Mammary epithelial cell (primary cell): Measurements from ENCODE around the gene PDCD11.

Experiments used
- EZH2 ChIP-seq: IDR thresholded peaks from 2 replicates; pipeline ENCODE4 v1.6.1; 2012; ENCODE audit warnings: low read length, inconsistent platforms, borderline replicate concordance
- TF ChIP-seq, protein P1 (sequence below), 2 donors: IDR thresholded peaks in 1 of 2; conservative IDR thresholded peaks in 1 of 2; 2 replicates each; pipeline ENCODE4 v1.5.1; 2011 to 2012; ENCODE audit warnings: inconsistent platforms in 2 of 2, low read length in 2 of 2, mild to moderate bottlenecking in 2 of 2, control low read depth in 1 of 2, low read depth in 1 of 2; ENCODE audit not compliant: insufficient read depth in 1 of 2; ENCODE audit errors: extremely low read depth in 1 of 2

DNA sequence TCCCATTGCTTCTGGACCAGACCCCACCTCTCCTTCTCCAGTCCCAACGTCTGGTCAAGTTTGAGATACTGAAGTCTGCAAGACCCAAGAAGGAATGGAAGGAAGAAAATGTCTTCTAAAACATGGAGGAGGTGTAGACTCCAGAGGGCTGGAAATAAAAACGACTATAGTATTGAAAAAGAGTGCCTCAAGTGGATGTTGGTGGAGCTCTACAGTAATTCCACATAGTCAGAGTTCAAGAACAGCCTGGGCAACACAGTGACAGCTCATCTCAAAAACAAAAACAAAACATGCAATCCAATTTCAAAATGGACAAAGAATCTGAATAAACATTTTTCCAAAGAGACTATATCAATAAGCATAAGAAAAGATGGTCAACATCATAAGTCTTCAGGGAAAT, 43.1 kb upstream of the PDCD11 start:
- TF ChIP-seq, protein P1, sequence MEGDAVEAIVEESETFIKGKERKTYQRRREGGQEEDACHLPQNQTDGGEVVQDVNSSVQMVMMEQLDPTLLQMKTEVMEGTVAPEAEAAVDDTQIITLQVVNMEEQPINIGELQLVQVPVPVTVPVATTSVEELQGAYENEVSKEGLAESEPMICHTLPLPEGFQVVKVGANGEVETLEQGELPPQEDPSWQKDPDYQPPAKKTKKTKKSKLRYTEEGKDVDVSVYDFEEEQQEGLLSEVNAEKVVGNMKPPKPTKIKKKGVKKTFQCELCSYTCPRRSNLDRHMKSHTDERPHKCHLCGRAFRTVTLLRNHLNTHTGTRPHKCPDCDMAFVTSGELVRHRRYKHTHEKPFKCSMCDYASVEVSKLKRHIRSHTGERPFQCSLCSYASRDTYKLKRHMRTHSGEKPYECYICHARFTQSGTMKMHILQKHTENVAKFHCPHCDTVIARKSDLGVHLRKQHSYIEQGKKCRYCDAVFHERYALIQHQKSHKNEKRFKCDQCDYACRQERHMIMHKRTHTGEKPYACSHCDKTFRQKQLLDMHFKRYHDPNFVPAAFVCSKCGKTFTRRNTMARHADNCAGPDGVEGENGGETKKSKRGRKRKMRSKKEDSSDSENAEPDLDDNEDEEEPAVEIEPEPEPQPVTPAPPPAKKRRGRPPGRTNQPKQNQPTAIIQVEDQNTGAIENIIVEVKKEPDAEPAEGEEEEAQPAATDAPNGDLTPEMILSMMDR (conservative IDR thresholded peaks at IDR 0.05 in 1 of 2, IDR thresholded peaks at IDR 0.05 in 1 of 2; ENCODE audit: extremely low read depth in 1 of 2, insufficient read depth in 1 of 2, low read depth in 1 of 2, low read length in 2 of 2), result no peak
- TF ChIP-seq EZH2, result no peak
